Endothelial cell of umbilical vein (primary cell): ENCODE measurements around the gene SOX30.

Experiments used
- POLR2A ChIP-seq: IDR thresholded peaks from 2 replicates; pipeline ENCODE4 v1.6.1; 2012; ENCODE audit warnings: low read depth, mild to moderate bottlenecking, control low read depth, low read length
- POLR2AphosphoS5 ChIP-seq: IDR thresholded peaks from 2 replicates; pipeline ENCODE4 v1.6.1; 2012; ENCODE audit warnings: low read depth, mild to moderate bottlenecking, control low read depth, low read length, moderate library complexity; ENCODE audit not compliant: insufficient read depth

DNA sequence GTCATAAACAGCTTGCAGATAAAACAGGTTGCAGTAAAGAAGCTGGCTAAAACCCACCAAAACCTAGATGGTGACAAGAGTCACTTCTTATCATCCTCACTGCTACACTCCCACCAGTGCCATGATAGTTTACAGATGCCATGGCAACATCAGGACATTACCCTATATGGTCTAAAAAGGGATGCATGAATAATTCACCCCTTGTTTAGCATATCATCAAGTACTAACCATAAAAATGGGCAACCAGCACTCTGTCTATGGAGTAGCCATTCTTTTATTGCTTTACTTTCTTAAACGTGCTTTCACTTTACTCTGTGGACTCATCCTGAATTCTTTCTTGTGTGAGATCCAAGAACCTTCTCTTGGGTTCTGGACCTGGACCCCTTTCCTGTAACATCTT lies 6.7 kb upstream of the SOX30 start:
- no peak for TF ChIP-seq POLR2A
- TF ChIP-seq POLR2AphosphoS5, result no peak
